Muscle layer of duodenum (tissue), 2 donors: Measurements from ENCODE around the gene DEDD.
"Not testable (repeated sequence)": the region's sequence is repeated elsewhere in the genome, so short reads cannot be mapped to it uniquely, and the experiment has no call there.

Experiments used
- H3K27ac ChIP-seq: one replicate; pipeline ENCODE4 v1.7.0; 2013; ENCODE audit warnings: mild to moderate bottlenecking, low read length
- H3K27me3 ChIP-seq: one replicate; pipeline ENCODE4 v1.7.0; 2013; ENCODE audit warnings: low read depth, mild to moderate bottlenecking, control low read depth, low read length
- H3K36me3 ChIP-seq, 2 donors: one replicate each; pipeline ENCODE4 v1.7.0; 2013; ENCODE audit warnings: low read length in 2 of 2, control low read depth in 1 of 2, mild to moderate bottlenecking in 1 of 2; ENCODE audit not compliant: insufficient read depth in 2 of 2, control insufficient read depth in 1 of 2
- H3K4me1 ChIP-seq, 2 donors: one replicate each; pipeline ENCODE4 v1.7.0; 2013; ENCODE audit warnings: low read length in 2 of 2, mild to moderate bottlenecking in 2 of 2, control low read depth in 1 of 2, moderate library complexity in 1 of 2; ENCODE audit not compliant: insufficient read depth in 2 of 2, control insufficient read depth in 1 of 2
- H3K4me3 ChIP-seq, 2 donors: one replicate each; pipeline ENCODE4 v1.7.0; 2013; ENCODE audit warnings: low read length in 2 of 2, low read depth in 1 of 2, mild to moderate bottlenecking in 1 of 2
- H3K9me3 ChIP-seq, 2 donors: one replicate each; pipeline ENCODE4 v1.7.0; 2013; ENCODE audit warnings: low read length in 2 of 2, control low read depth in 1 of 2, mild to moderate bottlenecking in 1 of 2; ENCODE audit not compliant: control insufficient read depth in 1 of 2
- donor health status: healthy.

DEDD gene

DNA sequence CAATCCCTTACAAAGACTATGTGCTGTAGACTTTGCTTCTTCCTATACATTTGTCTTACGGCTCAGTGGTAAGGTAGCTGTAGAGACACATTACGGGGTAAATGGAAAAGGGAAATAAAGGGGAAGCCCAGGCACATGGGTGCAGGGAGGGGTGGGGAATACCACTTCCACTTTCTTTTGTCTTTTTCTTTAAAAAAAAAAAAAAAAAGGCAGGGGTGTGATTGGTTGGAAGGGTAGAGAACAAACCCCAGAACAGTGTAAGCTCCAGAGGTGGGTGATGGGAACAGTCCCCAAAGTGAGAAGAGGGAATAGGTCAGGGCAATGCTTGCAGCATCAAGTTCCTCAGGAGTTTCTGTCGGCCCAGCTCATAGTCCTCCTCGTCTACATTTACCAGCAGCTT is 10.6 kb downstream of the DEDD start:
- no peak overlapping the region for H3K27ac ChIP-seq
- no peaks in the 10 kb centered on the region for H3K27me3 ChIP-seq
- H3K36me3 ChIP-seq = peaks cover 41 to 50% of the 10 kb centered on the region in 2 donors
- no peaks in the 10 kb centered on the region for H3K9me3 ChIP-seq
- no peak overlapping the region for H3K4me3 ChIP-seq
- H3K4me1 ChIP-seq = peaks cover 15 to 28% of the 10 kb centered on the region in 2 donors

DNA sequence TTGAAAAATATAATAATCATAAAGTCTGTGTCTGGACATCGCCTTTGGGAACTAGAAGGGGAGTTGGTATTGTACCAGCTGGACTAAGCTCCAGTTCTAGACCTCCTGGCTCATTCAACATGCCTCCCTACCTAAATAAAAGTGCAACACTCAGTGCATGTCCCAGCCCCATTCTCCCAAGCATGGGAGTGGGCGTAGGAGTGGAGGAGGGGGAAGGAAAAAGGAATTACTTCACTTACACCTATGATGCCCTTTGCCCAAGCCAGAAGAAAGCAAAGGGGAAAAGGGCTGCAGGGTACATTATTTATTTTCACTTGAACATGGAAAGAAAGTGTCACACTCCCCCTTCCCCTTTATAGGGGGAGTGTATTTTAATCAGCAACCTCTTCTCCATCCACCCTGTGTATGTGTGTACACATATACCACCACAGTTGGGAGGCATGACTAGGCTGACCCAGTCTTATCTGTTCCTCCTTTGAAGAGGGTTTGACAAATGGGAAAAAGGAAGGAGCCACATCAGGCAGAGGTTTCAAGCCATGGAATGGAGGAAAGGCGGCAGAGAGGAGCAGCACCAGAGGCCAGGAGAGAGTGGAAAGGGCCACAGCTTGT is 11.3 kb downstream of the DEDD start:
- H3K27ac ChIP-seq = no peak overlapping the region
- H3K4me1 ChIP-seq = peaks cover 15 to 32% of the 10 kb centered on the region in 2 donors
- H3K36me3 ChIP-seq = peaks cover 41 to 46% of the 10 kb centered on the region in 2 donors
- no peaks in the 10 kb centered on the region for H3K27me3 ChIP-seq
- H3K9me3 ChIP-seq = no peaks in the 10 kb centered on the region
- no peak overlapping the region for H3K4me3 ChIP-seq

DNA sequence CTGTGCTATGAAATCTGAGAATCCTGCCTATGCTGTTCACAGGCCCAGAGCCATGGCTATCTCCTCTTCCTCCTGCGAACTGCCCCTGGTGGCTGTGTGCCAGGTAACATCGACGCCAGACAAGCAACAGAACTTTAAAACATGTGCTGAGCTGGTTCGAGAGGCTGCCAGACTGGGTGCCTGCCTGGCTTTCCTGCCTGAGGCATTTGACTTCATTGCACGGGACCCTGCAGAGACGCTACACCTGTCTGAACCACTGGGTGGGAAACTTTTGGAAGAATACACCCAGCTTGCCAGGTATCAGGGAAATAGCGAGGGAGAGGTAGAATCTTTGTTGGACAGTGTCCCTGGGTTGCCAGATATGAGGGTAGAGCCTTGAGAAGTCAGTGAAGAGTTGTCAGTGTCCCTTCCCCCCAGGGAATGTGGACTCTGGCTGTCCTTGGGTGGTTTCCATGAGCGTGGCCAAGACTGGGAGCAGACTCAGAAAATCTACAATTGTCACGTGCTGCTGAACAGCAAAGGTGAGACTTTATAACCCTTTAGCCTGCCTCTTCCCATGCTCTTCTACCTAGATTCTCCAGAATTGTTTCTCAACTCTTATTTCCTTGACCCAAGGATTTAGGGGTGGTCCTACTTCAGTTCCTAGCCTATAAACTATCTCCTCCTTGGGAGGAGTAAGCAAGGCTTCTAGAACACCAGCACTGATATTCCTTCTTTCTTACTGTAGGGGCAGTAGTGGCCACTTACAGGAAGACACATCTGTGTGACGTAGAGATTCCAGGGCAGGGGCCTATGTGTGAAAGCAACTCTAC is 13.2 kb downstream of the DEDD start:
- Histone ChIP-seq H3K9me3 (no peaks in the 10 kb centered on the region), H3K4me1 (peaks cover 15 to 37% of the 10 kb centered on the region in 2 donors), H3K4me3 (peak overlapping the region; percentile 99), H3K36me3 (peaks cover 33 to 43% of the 10 kb centered on the region in 2 donors), H3K27me3 (no peaks in the 10 kb centered on the region), H3K27ac (peak overlapping the region; percentile 88)

DNA sequence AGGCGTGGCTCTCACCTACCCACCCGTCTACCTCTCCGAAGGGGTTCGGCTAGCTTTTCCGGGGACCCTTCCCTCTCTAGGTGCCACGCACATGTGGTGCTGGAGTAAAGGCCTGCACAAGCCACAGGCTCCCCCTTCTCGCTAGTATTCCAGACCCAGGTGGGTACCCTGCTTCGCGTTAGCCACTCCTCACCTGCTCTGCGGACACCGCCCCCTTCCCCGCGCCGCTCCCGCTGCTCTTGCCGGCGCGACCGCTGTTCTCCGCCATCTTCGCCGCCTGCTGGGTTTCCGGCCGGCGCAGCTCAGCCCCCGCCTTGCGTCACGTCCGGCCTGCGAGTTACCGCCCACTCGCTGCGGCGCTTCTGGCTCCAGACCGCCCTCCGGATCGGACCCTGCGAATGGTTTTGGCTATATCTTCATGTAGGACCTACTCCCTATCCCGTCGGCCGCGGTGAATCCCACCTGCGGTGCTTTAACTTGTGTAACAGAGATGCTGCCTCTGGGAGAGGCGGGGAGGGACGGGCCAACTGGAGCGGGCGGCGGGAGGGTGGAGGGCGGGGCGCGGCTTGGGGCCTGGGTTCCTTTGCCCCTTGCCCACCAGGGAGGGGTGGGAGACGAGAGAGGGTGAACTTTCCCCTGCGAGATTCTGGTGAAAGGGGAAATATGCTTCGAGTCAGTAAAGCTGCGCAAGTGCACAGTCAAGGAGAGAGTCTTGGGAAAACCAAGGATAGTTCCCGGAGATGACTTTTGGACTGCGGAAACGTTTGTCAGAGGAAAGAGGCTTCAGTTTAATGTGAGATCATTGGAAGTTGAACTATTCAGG is 14.5 kb downstream of the DEDD start, which contains the start of the genes NIT1 and PFDN2:
Gene NIT1 (plus strand): TSS at position 347 of the 823 bp plus-strand sequence. CDS start 72 bp downstream, at position 419.
Gene PFDN2 (minus strand): TSS at position 279 of the 823 bp plus-strand sequence. CDS start 11 bp downstream, at position 268.
- peaks cover 23 to 30% of the 10 kb centered on the region in 2 donors for H3K36me3 ChIP-seq
- H3K9me3 ChIP-seq = no peaks in the 10 kb centered on the region
- H3K27ac ChIP-seq = peak within 1 kb of the TSS; percentile 88
- H3K4me1 ChIP-seq = peaks cover 15 to 47% of the 10 kb centered on the region in 2 donors
- peak within 1 kb of the TSS; percentile 99 for H3K4me3 ChIP-seq
- no peaks in the 10 kb centered on the region for H3K27me3 ChIP-seq

DNA sequence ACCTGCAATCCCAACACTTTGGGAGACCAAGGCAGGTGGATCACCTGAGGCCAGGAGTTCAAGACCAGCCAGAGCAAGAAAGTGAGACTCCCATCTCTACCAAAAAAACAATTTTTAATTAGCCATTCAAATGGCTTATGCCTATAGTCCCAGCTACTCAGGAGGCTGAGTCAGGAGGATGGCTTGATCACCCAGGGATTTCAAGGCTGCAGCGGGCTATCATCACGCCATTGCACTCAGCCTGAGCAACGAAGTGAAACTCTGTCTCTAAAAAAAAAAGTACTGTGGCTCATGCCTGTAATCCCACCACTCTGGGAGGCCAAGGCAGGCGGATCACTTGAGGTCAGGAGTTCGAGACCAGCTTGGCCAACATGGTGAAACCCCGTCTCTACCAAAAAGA is 16.5 kb downstream of the DEDD start:
- not testable (repeated sequence) for H3K27ac ChIP-seq, H3K36me3 ChIP-seq, H3K9me3 ChIP-seq, H3K27me3 ChIP-seq
- H3K4me1 ChIP-seq = peaks cover 15 to 48% of the 10 kb centered on the region in 2 donors
- H3K4me3 ChIP-seq = peak overlapping the region in 1 of 2 donors; percentile 99

DNA sequence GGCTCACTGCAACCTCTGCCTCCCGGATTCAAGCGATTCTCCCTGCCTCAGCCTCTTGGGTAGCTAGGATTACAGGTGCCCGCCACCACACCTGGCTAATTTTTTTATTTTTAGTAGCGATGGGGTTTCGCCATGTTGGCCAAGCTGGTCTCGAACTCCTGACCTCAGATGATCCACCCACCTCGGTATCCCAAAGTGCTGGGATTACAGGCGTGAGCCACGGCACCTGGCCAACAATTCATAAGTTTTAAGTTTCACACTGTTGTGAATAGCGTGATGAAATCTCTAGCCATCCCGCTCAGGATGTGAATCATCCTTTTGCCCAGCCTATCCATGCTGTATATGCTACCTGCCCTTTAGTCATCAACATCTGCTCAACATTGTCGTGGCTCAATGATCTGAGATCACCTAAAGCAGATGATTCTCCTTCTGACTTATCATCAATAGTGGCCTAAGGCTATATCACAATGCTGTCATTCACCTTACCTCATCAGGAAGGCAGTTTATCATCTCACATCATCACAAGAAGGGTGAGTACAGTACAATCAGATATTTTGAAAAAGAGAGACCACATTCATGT is 17.2 kb downstream of the DEDD start:
- Histone ChIP-seq H3K9me3 (no peaks in the 10 kb centered on the region), H3K36me3 (peaks cover 0 to 3% of the 10 kb centered on the region in 2 donors), H3K4me3 (no peak overlapping the region), H3K27ac (no peak overlapping the region), H3K27me3 (no peaks in the 10 kb centered on the region), H3K4me1 (peaks cover 15 to 45% of the 10 kb centered on the region in 2 donors)

DNA sequence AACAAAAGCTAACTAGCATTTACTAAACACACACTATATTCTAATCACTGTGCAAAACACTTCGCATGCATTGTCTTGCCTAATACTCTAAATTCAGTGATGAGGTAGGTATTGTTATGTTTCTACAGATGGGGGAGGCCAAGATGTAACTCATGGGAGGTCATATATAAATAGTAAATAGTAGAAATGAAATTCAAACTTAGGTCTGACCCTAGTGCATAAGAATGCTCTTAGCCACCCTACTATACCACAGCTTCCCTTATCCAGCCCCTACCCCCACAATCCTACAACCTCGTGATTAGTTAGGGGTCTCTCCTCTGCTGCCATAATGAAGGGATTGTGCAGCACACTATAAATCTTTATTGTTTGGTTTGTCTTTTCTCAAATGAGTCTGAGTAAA is 17.9 kb downstream of the DEDD start:
- no peaks in the 10 kb centered on the region for H3K9me3 ChIP-seq
- peaks cover 10 to 38% of the 10 kb centered on the region in 2 donors for H3K4me1 ChIP-seq
- H3K27me3 ChIP-seq = no peaks in the 10 kb centered on the region
- H3K4me3 ChIP-seq = no peak overlapping the region
- no peak overlapping the region for H3K27ac ChIP-seq
- H3K36me3 ChIP-seq = peaks cover 0 to 3% of the 10 kb centered on the region in 2 donors

DNA sequence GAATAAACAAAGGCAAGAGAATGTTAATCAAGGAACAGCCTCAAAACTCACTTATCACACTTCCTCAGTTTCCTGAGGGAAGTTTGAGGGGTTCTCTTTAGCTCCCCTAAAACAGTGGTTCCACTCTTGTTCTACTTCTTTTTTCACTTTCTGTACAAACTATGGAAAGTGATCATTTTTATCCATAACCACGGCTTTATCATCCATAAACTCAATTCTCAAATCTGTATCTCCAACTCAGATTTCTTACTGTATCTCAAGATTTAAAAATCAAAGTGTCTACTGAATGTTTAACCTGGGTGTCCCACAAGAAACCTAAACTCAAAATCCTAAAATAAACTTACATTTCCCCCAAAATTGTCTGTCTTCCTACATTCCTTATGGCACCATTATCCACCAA is 18.6 kb downstream of the DEDD start:
- Histone ChIP-seq H3K9me3 (no peaks in the 10 kb centered on the region), H3K36me3 (peaks cover 0 to 3% of the 10 kb centered on the region in 2 donors)

DNA sequence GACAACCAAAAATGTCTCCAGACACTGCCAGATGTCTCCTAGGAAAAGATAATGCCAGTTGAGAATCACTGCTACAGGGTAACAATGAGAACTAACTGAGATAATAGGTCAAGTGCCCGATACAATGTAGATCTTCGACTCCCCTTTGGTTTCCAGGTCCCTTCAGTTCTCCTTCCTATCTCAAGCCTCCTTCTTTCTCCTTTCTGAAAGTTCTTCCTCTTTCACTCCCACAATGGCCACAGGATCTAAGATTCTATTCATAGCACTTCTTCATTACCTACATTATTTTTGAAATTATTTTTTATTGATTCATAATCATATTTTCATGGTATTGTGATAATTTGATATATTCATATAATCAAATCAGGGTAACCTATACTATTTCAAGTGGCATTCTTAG is 20.9 kb downstream of the DEDD start:
- no peak overlapping the region for H3K27ac ChIP-seq
- peaks cover 0 to 23% of the 10 kb centered on the region in 2 donors for H3K4me1 ChIP-seq
- no peaks in the 10 kb centered on the region for H3K9me3 ChIP-seq
- H3K36me3 ChIP-seq = no peaks in the 10 kb centered on the region
- no peak overlapping the region for H3K4me3 ChIP-seq
- no peaks in the 10 kb centered on the region for H3K27me3 ChIP-seq

More for the DNA sequence above, 18.6 kb downstream of the DEDD start:
- H3K4me3 ChIP-seq = no peak overlapping the region
- peaks cover 4 to 32% of the 10 kb centered on the region in 2 donors for H3K4me1 ChIP-seq
- H3K27me3 ChIP-seq = no peaks in the 10 kb centered on the region
- no peak overlapping the region for H3K27ac ChIP-seq

DNA sequence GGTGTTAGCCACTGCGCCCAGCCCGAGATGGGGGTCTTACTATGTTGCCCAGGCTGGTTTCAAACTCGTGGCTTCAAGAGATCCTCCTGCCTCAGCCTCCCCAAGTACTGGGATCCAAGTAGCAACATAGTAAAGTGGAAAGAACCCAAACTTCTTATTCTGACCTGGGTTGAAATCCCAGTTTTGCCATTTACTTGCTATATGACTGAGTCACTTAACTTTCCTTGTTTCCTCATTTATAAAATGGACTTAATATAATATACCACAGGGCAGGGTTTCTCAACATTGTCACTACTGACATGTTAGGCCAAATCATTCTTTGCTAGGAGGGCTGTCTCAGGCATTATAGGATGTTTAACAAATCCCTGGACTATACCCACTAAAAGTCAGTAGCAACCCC is 21.4 kb downstream of the DEDD start:
- H3K27ac ChIP-seq = no peak overlapping the region
- H3K9me3 ChIP-seq = no peaks in the 10 kb centered on the region
- peaks cover 0 to 19% of the 10 kb centered on the region in 2 donors for H3K4me1 ChIP-seq
- no peak overlapping the region for H3K4me3 ChIP-seq
- no peaks in the 10 kb centered on the region for H3K36me3 ChIP-seq
- H3K27me3 ChIP-seq = no peaks in the 10 kb centered on the region
